ENCODE measurements around the gene KRTAP9-9.
"Not testable (repeated sequence)": the region's sequence is repeated elsewhere in the genome, so short reads cannot be mapped to it uniquely, and the experiment has no call there.

The KRTAP9-9 gene

GRCh38 chr17:41231731-41232130 lies 23.5 kb upstream of the KRTAP9-9 start:
- no peak for TF ChIP-seq EZH2 (IDR thresholded peaks at IDR 0.05)
- no peak for TF ChIP-seq FOXP2 (optimal IDR thresholded peaks at IDR 0.05; ENCODE audit: control extremely low read depth, extremely low read length, insufficient read depth)
- TF ChIP-seq POLR2AphosphoS5 (IDR thresholded peaks at IDR 0.05; ENCODE audit: borderline replicate concordance, low read depth, low read length) = no peak
- no peak for DNase-seq (ENCODE audit: low read depth, low spot score)
- Histone ChIP-seq H3K9me3 (ENCODE audit: low read depth, low read length) (no peaks in the 10 kb centered on the region), H3K36me3 (ENCODE audit: insufficient read depth, low read length) (no peaks in the 10 kb centered on the region), H3K27ac (no peak overlapping the region), H3K4me3 (no peak overlapping the region), H3K9ac (ENCODE audit: insufficient read length) (no peak overlapping the region)

GRCh38 chr17:41232399-41233105 lies 22.6 kb upstream of the KRTAP9-9 start, which contains the start of gene KRTAP9-3:
Gene KRTAP9-3 (plus strand): TSS chr17:41232449. CDS start chr17:41232502, 53 bp downstream.
- not testable (repeated sequence) for H3K36me3 ChIP-seq (ENCODE audit: insufficient read depth, low read length); H3K9me3 ChIP-seq (ENCODE audit: low read depth, low read length); H3K27ac ChIP-seq; H3K9ac ChIP-seq (ENCODE audit: insufficient read length); DNase-seq (ENCODE audit: low read depth, low spot score); H3K4me3 ChIP-seq

GRCh38 chr17:41237116-41237515 lies 18.1 kb upstream of the KRTAP9-9 start:
- not testable (repeated sequence) for H3K36me3 ChIP-seq (ENCODE audit: insufficient read depth, low read length); DNase-seq (ENCODE audit: low read depth, low spot score); H3K27ac ChIP-seq; H3K9me3 ChIP-seq (ENCODE audit: low read depth, low read length); H3K4me3 ChIP-seq; H3K9ac ChIP-seq (ENCODE audit: insufficient read length)

GRCh38 chr17:41237949-41238437 lies 17.2 kb upstream of the KRTAP9-9 start, which contains the start of gene KRTAP9-8:
Gene KRTAP9-8 (plus strand): TSS chr17:41237999. CDS start chr17:41238052, 53 bp downstream.
- not testable (repeated sequence) for H3K27ac ChIP-seq; DNase-seq (ENCODE audit: low read depth, low spot score); H3K36me3 ChIP-seq (ENCODE audit: insufficient read depth, low read length)

GRCh38 chr17:41246995-41247787 lies 8.0 kb upstream of the KRTAP9-9 start:
- H3K4me3 ChIP-seq; H3K27ac ChIP-seq; DNase-seq (ENCODE audit: low read depth, low spot score); H3K36me3 ChIP-seq (ENCODE audit: insufficient read depth, low read length); H3K9me3 ChIP-seq (ENCODE audit: low read depth, low read length); H3K9ac ChIP-seq (ENCODE audit: insufficient read length): not testable (repeated sequence)

More at GRCh38 chr17:41237949-41238437, 17.2 kb upstream of the KRTAP9-9 start, which contains the start of gene KRTAP9-8:
- H3K4me3 ChIP-seq; H3K9me3 ChIP-seq (ENCODE audit: low read depth, low read length); H3K9ac ChIP-seq (ENCODE audit: insufficient read length): not testable (repeated sequence)

GRCh38 chr17:41249637-41250240 lies 5.4 kb upstream of the KRTAP9-9 start, which contains the start of gene KRTAP9-4:
Gene KRTAP9-4 (plus strand): TSS chr17:41249687. CDS start chr17:41249721, 34 bp downstream.
- H3K4me3 ChIP-seq; H3K27ac ChIP-seq; H3K36me3 ChIP-seq (ENCODE audit: insufficient read depth, low read length); H3K9ac ChIP-seq (ENCODE audit: insufficient read length); DNase-seq (ENCODE audit: low read depth, low spot score); H3K9me3 ChIP-seq (ENCODE audit: low read depth, low read length): not testable (repeated sequence)

GRCh38 chr17:41251261-41251660 lies 3.9 kb upstream of the KRTAP9-9 start:
- Histone ChIP-seq H3K4me3 (no peak overlapping the region), H3K27ac (no peak overlapping the region), H3K36me3 (ENCODE audit: insufficient read depth, low read length) (no peaks in the 10 kb centered on the region), H3K9me3 (ENCODE audit: low read depth, low read length) (no peaks in the 10 kb centered on the region), H3K9ac (ENCODE audit: insufficient read length) (no peak overlapping the region)
- TF ChIP-seq EZH2 (IDR thresholded peaks at IDR 0.05) (no peak), FOXP2 (optimal IDR thresholded peaks at IDR 0.05; ENCODE audit: control extremely low read depth, extremely low read length, insufficient read depth) (no peak), POLR2AphosphoS5 (IDR thresholded peaks at IDR 0.05; ENCODE audit: borderline replicate concordance, low read depth, low read length) (no peak)
- no peak for DNase-seq (ENCODE audit: low read depth, low spot score)

- no peak overlapping the region for H3K4me3 ChIP-seq
- H3K9ac ChIP-seq (ENCODE audit: insufficient read length) = no peak overlapping the region
- H3K27ac ChIP-seq = no peak overlapping the region
- no peaks in the 10 kb centered on the region for H3K9me3 ChIP-seq (ENCODE audit: low read depth, low read length)
- no peak for DNase-seq (ENCODE audit: low read depth, low spot score)
- TF ChIP-seq FOXP2 (optimal IDR thresholded peaks at IDR 0.05; ENCODE audit: control extremely low read depth, extremely low read length, insufficient read depth) (no peak), EZH2 (IDR thresholded peaks at IDR 0.05) (no peak), POLR2AphosphoS5 (IDR thresholded peaks at IDR 0.05; ENCODE audit: borderline replicate concordance, low read depth, low read length) (no peak)
- no peaks in the 10 kb centered on the region for H3K36me3 ChIP-seq (ENCODE audit: insufficient read depth, low read length)
Measured at GRCh38 chr17:41254861-41255260, 323 bp upstream of the KRTAP9-9 start.

GRCh38 chr17:41256291-41256685 lies 1.1 kb downstream of the KRTAP9-9 start:
- Histone ChIP-seq H3K9ac (ENCODE audit: insufficient read length) (no peak overlapping the region), H3K27ac (no peak overlapping the region), H3K4me3 (no peak overlapping the region), H3K36me3 (ENCODE audit: insufficient read depth, low read length) (no peaks in the 10 kb centered on the region), H3K9me3 (ENCODE audit: low read depth, low read length) (no peaks in the 10 kb centered on the region)
- no peak for DNase-seq (ENCODE audit: low read depth, low spot score)
- TF ChIP-seq EZH2 (IDR thresholded peaks at IDR 0.05) (no peak), POLR2AphosphoS5 (IDR thresholded peaks at IDR 0.05; ENCODE audit: borderline replicate concordance, low read depth, low read length) (no peak), FOXP2 (optimal IDR thresholded peaks at IDR 0.05; ENCODE audit: control extremely low read depth, extremely low read length, insufficient read depth) (no peak)

All from SK-N-MC (cell line).